NCI-H1105 (cell line): ENCODE data around the gene ATXN1.

Experiments
- DNase-seq: peaks from one replicate; lab custom pipeline; 2025; lab: John Stamatoyannopoulos, UW

The ATXN1 gene

GRCh38 chr6:16697437-16698161 lies 63.7 kb downstream of the ATXN1 start:
- no peak for DNase-seq

- no peak for DNase-seq
Observed at GRCh38 chr6:16696496-16696895, 64.8 kb downstream of the ATXN1 start.

GRCh38 chr6:16694781-16695578 lies 66.3 kb downstream of the ATXN1 start:
- DNase-seq, result no peak

GRCh38 chr6:16691324-16691723 lies 69.9 kb downstream of the ATXN1 start:
- no peak for DNase-seq

GRCh38 chr6:16690608-16691142 lies 70.6 kb downstream of the ATXN1 start:
- no peak for DNase-seq

GRCh38 chr6:16689788-16690607 lies 71.3 kb downstream of the ATXN1 start:
- no peak for DNase-seq

GRCh38 chr6:16688984-16689636 lies 72.2 kb downstream of the ATXN1 start:
- DNase-seq, result no peak

- no peak for DNase-seq
Observed at GRCh38 chr6:16688436-16688835, 72.8 kb downstream of the ATXN1 start.

- no peak for DNase-seq
Observed at GRCh38 chr6:16687045-16687444, 74.2 kb downstream of the ATXN1 start.

GRCh38 chr6:16684896-16685554 lies 76.2 kb downstream of the ATXN1 start:
- no peak for DNase-seq

GRCh38 chr6:16684195-16684689 lies 77.0 kb downstream of the ATXN1 start:
- DNase-seq, result no peak

- DNase-seq, result no peak
Observed at GRCh38 chr6:16683641-16684194, 77.5 kb downstream of the ATXN1 start.

- DNase-seq, result no peak
Observed at GRCh38 chr6:16681260-16681873, 79.9 kb downstream of the ATXN1 start.

GRCh38 chr6:16679050-16679449 lies 82.2 kb downstream of the ATXN1 start:
- DNase-seq, result no peak

GRCh38 chr6:16677458-16677857 lies 83.8 kb downstream of the ATXN1 start:
- DNase-seq, result no peak

- DNase-seq, result no peak
Observed at GRCh38 chr6:16676978-16677377, 84.3 kb downstream of the ATXN1 start.

GRCh38 chr6:16676376-16676775 lies 84.9 kb downstream of the ATXN1 start:
- DNase-seq, result no peak

- no peak for DNase-seq
Observed at GRCh38 chr6:16674801-16675392, 86.4 kb downstream of the ATXN1 start.

GRCh38 chr6:16673011-16673797 lies 88.1 kb downstream of the ATXN1 start:
- no peak for DNase-seq
